Peyer's patch (tissue), 4 donors: ENCODE data around the gene FUT3. TPM values are rescaled to one million over a fixed set of nuclear protein-coding genes. Genes with fewer than 3 reads are reported as not detected.

Experiments
- DNase-seq, 3 donors: peaks; one replicate each; pipeline ENCODE4 v3.0.0-alpha.2; 2017 to 2019
- H3K27ac ChIP-seq, 4 donors: fragments of 200-600 bp; sonication (generic); one replicate each; pipeline ENCODE4 v1.5.1; 2016 to 2019
- H3K27me3 ChIP-seq, 2 donors: fragments of 200-600 bp; sonication (generic); one replicate each; pipeline ENCODE4 v1.5.1; 2019
- H3K36me3 ChIP-seq, 3 donors: fragments of 200-600 bp; sonication (generic); one replicate each; pipeline ENCODE4 v1.5.1; 2016 to 2019
- H3K4me1 ChIP-seq, 4 donors: fragments of 200-600 bp; sonication (generic); one replicate each; pipeline ENCODE4 v1.5.1; 2016 to 2019
- H3K4me3 ChIP-seq, 4 donors: fragments of 200-600 bp; sonication (generic); 1 replicate in 3 of 4; 2 replicates in 1 of 4; pipeline ENCODE4 v1.5.1; 2016 to 2019; ENCODE audit warnings: mild to moderate bottlenecking in 1 of 4
- H3K9me3 ChIP-seq, 4 donors: fragments of 200-600 bp; sonication (generic); one replicate each; pipeline ENCODE4 v1.5.1; 2016 to 2019; ENCODE audit warnings: mild to moderate bottlenecking in 1 of 4
- CTCF ChIP-seq, 6 experiments: fragments of 450-650 bp in 4 of 6; fragments of 200-600 bp in 2 of 6; sonication (generic) in 1 of 6; IDR thresholded peaks; one replicate each; pipeline ENCODE4 v1.5.1; 2017 to 2019; ENCODE audit warnings: antibody characterized with exemption in 6 of 6, mild to moderate bottlenecking in 3 of 6, moderate library complexity in 1 of 6
- POLR2A ChIP-seq, 2 donors: fragments of 450-650 bp; IDR thresholded peaks; one replicate each; pipeline ENCODE4 v1.5.1; 2017; ENCODE audit warnings: antibody characterized with exemption in 2 of 2, mild to moderate bottlenecking in 2 of 2, moderate library complexity in 2 of 2
- total RNA-seq, 4 donors: library from RNA; depleted of rRNA; stranded (reverse); fragments of >200 nt; gene quantifications; one replicate each; pipeline ENCODE4 v1.1.0, GENCODE V29; 2016

Gene FUT3
- total RNA-seq, 4 donors from 2014 or later = 37.1 to 207 (median 155) TPM

GRCh38 chr19:5827342-5827890 lies 23.8 kb downstream of the FUT3 start:
- peak overlapping the region; percentile 38 to 60 (median 49) for H3K4me3 ChIP-seq
- TF ChIP-seq POLR2A (IDR thresholded peaks at IDR 0.05) = no peak
- TF ChIP-seq CTCF (IDR thresholded peaks at IDR 0.05) = no peak
- peaks cover 0 to 25% (median 0%) of the 10 kb centered on the region in 3 donors for H3K36me3 ChIP-seq
- H3K27me3 ChIP-seq = no peaks in the 10 kb centered on the region
- no peak for DNase-seq
- H3K27ac ChIP-seq = peak overlapping the region; percentile 24 to 92 (median 72)
- peaks cover 0 to 39% (median 9%) of the 10 kb centered on the region in 4 donors for H3K4me1 ChIP-seq
- H3K9me3 ChIP-seq = no peaks in the 10 kb centered on the region

- Histone ChIP-seq H3K27ac (peak overlapping the region in 3 of 4 donors; percentile 24 to 92 (median 86)), H3K4me3 (peak overlapping the region in 1 of 4 donors; percentile 50), H3K27me3 (no peaks in the 10 kb centered on the region), H3K4me1 (peaks cover 0 to 39% (median 9%) of the 10 kb centered on the region in 4 donors), H3K9me3 (no peaks in the 10 kb centered on the region), H3K36me3 (peaks cover 0 to 25% (median 0%) of the 10 kb centered on the region in 3 donors)
- peak; percentile 23 to 83 (median 83) for DNase-seq
- TF ChIP-seq POLR2A (IDR thresholded peaks at IDR 0.05) (no peak), CTCF (IDR thresholded peaks at IDR 0.05) (peak in 3 of 6 experiments; percentile 25 to 34 (median 32))
Measured at GRCh38 chr19:5826531-5827341, 24.5 kb downstream of the FUT3 start.

GRCh38 chr19:5825178-5825577 lies 26.1 kb downstream of the FUT3 start:
- H3K27ac ChIP-seq = no peak overlapping the region
- no peaks in the 10 kb centered on the region for H3K27me3 ChIP-seq
- TF ChIP-seq POLR2A (IDR thresholded peaks at IDR 0.05) = no peak
- TF ChIP-seq CTCF (IDR thresholded peaks at IDR 0.05) = no peak
- H3K36me3 ChIP-seq = peaks cover 0 to 23% (median 0%) of the 10 kb centered on the region in 3 donors
- peaks cover 0 to 33% (median 9%) of the 10 kb centered on the region in 4 donors for H3K4me1 ChIP-seq
- H3K9me3 ChIP-seq = no peaks in the 10 kb centered on the region
- H3K4me3 ChIP-seq = no peak overlapping the region
- DNase-seq = no peak

GRCh38 chr19:5824751-5825150 lies 26.5 kb downstream of the FUT3 start:
- H3K27me3 ChIP-seq = no peaks in the 10 kb centered on the region
- peaks cover 0 to 19% (median 0%) of the 10 kb centered on the region in 3 donors for H3K36me3 ChIP-seq
- H3K27ac ChIP-seq = no peak overlapping the region
- peaks cover 0 to 29% (median 9%) of the 10 kb centered on the region in 4 donors for H3K4me1 ChIP-seq
- TF ChIP-seq POLR2A (IDR thresholded peaks at IDR 0.05) = no peak
- no peak for TF ChIP-seq CTCF (IDR thresholded peaks at IDR 0.05)
- no peak for DNase-seq
- H3K4me3 ChIP-seq = no peak overlapping the region
- no peaks in the 10 kb centered on the region for H3K9me3 ChIP-seq

GRCh38 chr19:5823579-5824281 lies 27.5 kb downstream of the FUT3 start:
- Histone ChIP-seq H3K36me3 (peaks cover 0 to 10% (median 0%) of the 10 kb centered on the region in 3 donors), H3K4me1 (peaks cover 0 to 19% (median 5%) of the 10 kb centered on the region in 4 donors), H3K27ac (no peak overlapping the region), H3K27me3 (no peaks in the 10 kb centered on the region), H3K9me3 (no peaks in the 10 kb centered on the region), H3K4me3 (no peak overlapping the region)
- no peak for DNase-seq
- no peak for TF ChIP-seq POLR2A (IDR thresholded peaks at IDR 0.05)
- peak in 3 of 6 experiments; percentile 19 to 30 (median 28) for TF ChIP-seq CTCF (IDR thresholded peaks at IDR 0.05)
